ENCODE measurements around the gene REEP3. TPM values are rescaled to one million over a fixed set of nuclear protein-coding genes. Genes with fewer than 3 reads are reported as not detected.

Gene REEP3
- total RNA-seq = 10 to 100 TPM; 45.9 to 67.4 (median 63.3) TPM

DNA sequence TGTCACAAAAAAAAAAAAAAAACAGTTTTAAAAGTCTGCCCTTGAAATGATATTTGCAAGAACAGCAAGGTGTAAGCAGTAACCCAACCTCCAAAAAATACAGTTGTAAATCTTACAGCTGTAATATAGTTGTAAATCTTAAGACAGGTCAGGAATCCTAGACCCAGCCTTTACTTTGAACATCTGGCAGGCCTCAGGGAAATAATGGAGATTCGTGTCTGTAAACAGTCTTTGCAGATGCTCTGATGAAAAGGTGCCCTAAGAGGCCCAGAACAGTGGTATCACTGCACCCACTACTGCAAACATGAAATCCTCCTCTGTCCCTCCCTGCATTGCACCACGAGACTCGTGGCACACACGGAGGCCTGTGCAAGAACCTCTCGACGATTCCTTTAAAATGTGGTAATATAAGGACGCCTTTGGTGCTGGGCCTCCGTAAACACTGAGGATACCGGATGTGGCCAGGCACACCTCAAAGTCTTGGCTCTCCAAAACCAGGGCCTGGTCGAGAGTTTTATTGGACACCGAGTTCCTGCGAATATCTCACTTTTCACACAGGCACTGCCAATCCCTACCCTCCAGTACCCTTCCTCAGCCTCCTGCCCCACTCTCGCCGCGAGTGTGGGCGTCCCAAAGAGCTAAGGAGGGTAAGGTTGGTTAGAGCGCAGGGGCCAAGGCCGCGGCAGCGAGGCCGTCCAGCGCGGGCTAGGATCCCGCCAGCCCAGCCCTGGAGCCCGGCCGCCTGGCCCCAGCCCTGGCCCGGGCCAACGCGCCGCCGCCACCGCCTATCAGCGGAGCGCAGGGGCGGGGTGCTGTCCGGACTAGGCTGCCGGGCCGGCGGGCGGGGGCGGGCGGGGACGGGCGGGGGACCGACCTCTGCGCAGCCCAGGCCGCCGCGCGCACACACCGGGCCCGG, at the start of gene REEP3:
Gene REEP3, plus strand, starts transcription at position 902 of the 916 bp plus-strand sequence. CDS start 145 bp downstream, outside the sequence.
- no peaks in the 10 kb centered on the region for H3K9me3 ChIP-seq
- peaks cover 0 to 55% (median 21%) of the 10 kb centered on the region in 4 donors for H3K4me1 ChIP-seq
- 26 to 62% methylated on average over 16 to 30 of the region's 52 CpGs for WGBS, 2 donors
- no peaks in the 10 kb centered on the region for H3K36me3 ChIP-seq
- no peaks in the 10 kb centered on the region for H3K27me3 ChIP-seq
- H3K27ac ChIP-seq = peak within 1 kb of the TSS; percentile 97 to 100 (median 99)
- H3K4me3 ChIP-seq = peak within 1 kb of the TSS; percentile 73 to 96 (median 91)
- peak in 1 of 2 donors; percentile 35 for DNase-seq (ENCODE audit: low spot score in 2 of 2)
- peak in 1 of 2 donors; percentile 28 for TF ChIP-seq EP300 (IDR thresholded peaks at IDR 0.05)
- TF ChIP-seq, protein P1, sequence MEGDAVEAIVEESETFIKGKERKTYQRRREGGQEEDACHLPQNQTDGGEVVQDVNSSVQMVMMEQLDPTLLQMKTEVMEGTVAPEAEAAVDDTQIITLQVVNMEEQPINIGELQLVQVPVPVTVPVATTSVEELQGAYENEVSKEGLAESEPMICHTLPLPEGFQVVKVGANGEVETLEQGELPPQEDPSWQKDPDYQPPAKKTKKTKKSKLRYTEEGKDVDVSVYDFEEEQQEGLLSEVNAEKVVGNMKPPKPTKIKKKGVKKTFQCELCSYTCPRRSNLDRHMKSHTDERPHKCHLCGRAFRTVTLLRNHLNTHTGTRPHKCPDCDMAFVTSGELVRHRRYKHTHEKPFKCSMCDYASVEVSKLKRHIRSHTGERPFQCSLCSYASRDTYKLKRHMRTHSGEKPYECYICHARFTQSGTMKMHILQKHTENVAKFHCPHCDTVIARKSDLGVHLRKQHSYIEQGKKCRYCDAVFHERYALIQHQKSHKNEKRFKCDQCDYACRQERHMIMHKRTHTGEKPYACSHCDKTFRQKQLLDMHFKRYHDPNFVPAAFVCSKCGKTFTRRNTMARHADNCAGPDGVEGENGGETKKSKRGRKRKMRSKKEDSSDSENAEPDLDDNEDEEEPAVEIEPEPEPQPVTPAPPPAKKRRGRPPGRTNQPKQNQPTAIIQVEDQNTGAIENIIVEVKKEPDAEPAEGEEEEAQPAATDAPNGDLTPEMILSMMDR (IDR thresholded peaks at IDR 0.05) = no peak

- no peaks in the 10 kb centered on the region for H3K27me3 ChIP-seq
- WGBS, 2 donors = 94 to 96% methylated on average over 8 of the region's 8 CpGs
- DNase-seq (ENCODE audit: low spot score in 2 of 2) = no peak
- H3K4me1 ChIP-seq = peaks cover 0 to 14% (median 0%) of the 10 kb centered on the region in 4 donors
- no peaks in the 10 kb centered on the region for H3K9me3 ChIP-seq
- H3K36me3 ChIP-seq = peaks cover 0 to 3% (median 0%) of the 10 kb centered on the region in 3 donors
- no peak overlapping the region for H3K27ac ChIP-seq
- H3K4me3 ChIP-seq = no peak overlapping the region
- TF ChIP-seq POLR2A (IDR thresholded peaks at IDR 0.05) (no peak), EP300 (IDR thresholded peaks at IDR 0.05) (no peak)
- TF ChIP-seq, protein P1 (IDR thresholded peaks at IDR 0.05) = no peak
Observed at GRCh38 chr10:63474488-63474887, 46.7 kb upstream of the REEP3 start.

- TF ChIP-seq, protein P1 (IDR thresholded peaks at IDR 0.05) = no peak
- TF ChIP-seq EP300 (IDR thresholded peaks at IDR 0.05) = no peak
- TF ChIP-seq POLR2A (IDR thresholded peaks at IDR 0.05) = no peak
- Histone ChIP-seq H3K36me3 (peaks cover 0 to 3% (median 0%) of the 10 kb centered on the region in 3 donors), H3K4me3 (no peak overlapping the region), H3K9me3 (no peaks in the 10 kb centered on the region), H3K27ac (no peak overlapping the region), H3K27me3 (no peaks in the 10 kb centered on the region), H3K4me1 (peaks cover 0 to 24% (median 2%) of the 10 kb centered on the region in 4 donors)
- no peak for DNase-seq (ENCODE audit: low spot score in 2 of 2)
- WGBS, 2 donors = 57 to 59% methylated on average over 1 of the region's 1 CpG
Observed at GRCh38 chr10:63477927-63478326, 43.3 kb upstream of the REEP3 start.

- H3K9me3 ChIP-seq = no peaks in the 10 kb centered on the region
- no peak overlapping the region for H3K27ac ChIP-seq
- no peak overlapping the region for H3K4me3 ChIP-seq
- TF ChIP-seq, protein P1 (IDR thresholded peaks at IDR 0.05) = no peak
- no peak for TF ChIP-seq EP300 (IDR thresholded peaks at IDR 0.05)
- TF ChIP-seq POLR2A (IDR thresholded peaks at IDR 0.05) = no peak
- no peak for DNase-seq (ENCODE audit: low spot score in 2 of 2)
- no peaks in the 10 kb centered on the region for H3K27me3 ChIP-seq
- H3K36me3 ChIP-seq = no peaks in the 10 kb centered on the region
- H3K4me1 ChIP-seq = peaks cover 0 to 24% (median 4%) of the 10 kb centered on the region in 4 donors
- WGBS, 2 donors = 72 to 74% methylated on average over 3 of the region's 3 CpGs
Observed at GRCh38 chr10:63478564-63478963, 42.6 kb upstream of the REEP3 start.

GRCh38 chr10:63480237-63480636, 41.0 kb upstream of the REEP3 start:
- no peaks in the 10 kb centered on the region for H3K27me3 ChIP-seq
- TF ChIP-seq, protein P1 (IDR thresholded peaks at IDR 0.05) = no peak
- TF ChIP-seq EP300 (IDR thresholded peaks at IDR 0.05) = no peak
- no peak for TF ChIP-seq POLR2A (IDR thresholded peaks at IDR 0.05)
- peaks cover 0 to 30% (median 8%) of the 10 kb centered on the region in 4 donors for H3K4me1 ChIP-seq
- DNase-seq (ENCODE audit: low spot score in 2 of 2) = no peak
- H3K4me3 ChIP-seq = no peak overlapping the region
- H3K36me3 ChIP-seq = no peaks in the 10 kb centered on the region
- H3K9me3 ChIP-seq = no peaks in the 10 kb centered on the region
- WGBS, 2 donors = 93 to 96% methylated on average over 5 of the region's 5 CpGs
- H3K27ac ChIP-seq = no peak overlapping the region
